NCI-H82 treated with DMSO at 0.1 percent for 48 hours (cell line): ENCODE measurements around the gene EPHA5.

Experiments
- DNase-seq: peaks from one replicate; lab custom pipeline; 2025; ENCODE audit not compliant: unreplicated experiment; lab: John Stamatoyannopoulos, UW

The EPHA5 gene

GRCh38 chr4:65508168-65508567 lies 162.1 kb downstream of the EPHA5 start:
- DNase-seq = no peak

DNA sequence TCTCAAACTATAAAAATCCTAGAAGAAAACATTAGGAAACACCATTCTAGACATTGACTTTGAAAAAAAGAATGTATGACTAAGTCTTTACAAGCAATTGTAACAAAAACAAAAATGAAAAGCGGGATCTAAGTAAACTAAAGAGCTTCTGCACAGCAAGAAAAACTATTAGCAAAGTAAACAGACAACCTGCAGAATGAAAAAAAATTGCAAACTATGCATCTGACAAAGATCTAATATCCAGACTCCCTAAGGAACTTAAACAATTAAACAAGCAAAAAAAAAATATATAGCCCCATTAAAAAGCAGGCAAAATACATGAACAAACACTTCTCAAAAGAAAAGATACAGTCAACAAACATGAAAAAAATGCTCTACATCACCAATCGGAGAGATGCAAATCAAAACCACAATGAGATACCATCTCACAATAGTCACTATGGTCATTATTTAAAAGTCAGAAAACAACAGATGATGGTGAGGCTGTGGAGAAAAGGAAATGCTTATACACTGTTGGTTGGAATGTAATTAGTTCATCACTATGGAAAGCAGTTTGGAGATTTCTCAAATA lies 168.1 kb downstream of the EPHA5 start:
- DNase-seq = no peak

DNA sequence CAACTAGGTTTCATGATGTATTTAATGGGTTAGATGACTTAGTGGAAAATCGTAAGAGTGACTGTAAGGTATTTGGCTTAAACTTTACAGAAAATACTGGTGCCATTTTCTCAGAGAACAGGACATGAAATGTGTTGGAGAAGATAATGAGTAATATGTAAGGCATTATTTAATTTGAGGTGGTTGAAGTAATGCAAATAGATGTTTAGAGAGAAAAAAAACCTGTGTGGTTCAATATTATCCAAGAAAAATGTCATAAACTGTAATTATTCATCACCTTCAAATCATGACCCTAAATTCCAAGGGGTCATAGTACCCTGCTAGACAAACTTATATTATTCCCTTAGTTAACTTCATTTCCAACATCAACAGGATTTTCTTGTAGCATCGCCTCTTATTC lies 171.7 kb downstream of the EPHA5 start:
- DNase-seq = no peak

DNA sequence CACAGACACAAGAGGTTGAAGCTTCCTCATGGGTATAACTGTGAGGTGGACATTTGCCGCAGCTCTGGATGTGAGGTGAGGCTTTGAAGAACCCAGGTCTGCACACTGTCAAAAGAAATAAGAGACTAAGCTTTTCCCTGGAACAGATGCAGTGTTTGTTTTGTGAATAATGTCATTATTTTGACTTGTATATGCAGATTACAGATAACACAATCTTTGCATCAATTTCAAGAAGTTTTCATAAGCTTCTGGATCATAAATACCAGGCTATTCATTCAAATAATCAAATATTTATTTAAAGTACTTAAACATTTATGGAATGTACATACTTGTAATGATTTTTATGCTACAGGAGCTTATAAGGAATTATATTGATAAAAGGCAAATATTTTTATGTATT lies 174.8 kb downstream of the EPHA5 start:
- no peak for DNase-seq

- DNase-seq = no peak
Measured at GRCh38 chr4:65482410-65482809, 187.9 kb downstream of the EPHA5 start.

GRCh38 chr4:65472531-65472930 lies 197.8 kb downstream of the EPHA5 start:
- DNase-seq = no peak

GRCh38 chr4:65467068-65467680 lies 203.1 kb downstream of the EPHA5 start:
- DNase-seq = no peak

DNA sequence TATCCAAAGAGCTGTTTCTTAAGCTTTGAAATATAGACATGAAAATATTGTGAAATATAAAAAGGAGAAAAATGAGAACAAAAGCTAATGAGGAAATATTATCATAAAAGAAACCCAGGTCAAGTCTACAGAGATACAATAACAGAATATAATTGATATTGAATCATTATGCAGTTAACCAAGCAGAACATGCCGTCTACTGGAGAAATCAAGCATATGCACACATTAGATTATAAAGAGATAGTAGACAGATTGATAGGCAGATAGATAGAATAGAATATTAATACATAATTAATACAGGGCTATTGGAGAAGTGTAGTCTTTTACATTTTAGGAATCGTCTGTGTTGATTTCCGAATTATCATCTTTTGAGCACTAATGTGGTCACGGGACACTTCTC lies 208.5 kb downstream of the EPHA5 start:
- DNase-seq = no peak

DNA sequence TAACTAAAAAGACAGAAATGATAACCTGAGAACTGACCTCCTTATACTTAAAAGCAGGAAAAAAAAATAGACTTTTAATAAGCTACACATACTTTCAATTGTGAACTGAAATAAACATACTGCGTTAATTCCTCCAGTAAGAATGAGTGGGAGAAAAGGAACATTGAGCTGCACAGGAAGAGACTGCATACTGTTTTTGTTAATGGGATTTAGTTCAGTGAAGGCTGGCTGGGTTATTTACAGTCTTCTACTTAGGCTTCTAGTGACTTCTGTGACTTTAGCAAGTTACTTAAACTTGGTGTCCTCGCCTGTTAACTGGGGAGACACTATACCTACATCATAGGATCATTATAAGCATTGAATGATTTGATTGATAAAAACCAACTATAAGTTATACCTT lies 213.3 kb downstream of the EPHA5 start:
- peak; percentile 5 for DNase-seq

DNA sequence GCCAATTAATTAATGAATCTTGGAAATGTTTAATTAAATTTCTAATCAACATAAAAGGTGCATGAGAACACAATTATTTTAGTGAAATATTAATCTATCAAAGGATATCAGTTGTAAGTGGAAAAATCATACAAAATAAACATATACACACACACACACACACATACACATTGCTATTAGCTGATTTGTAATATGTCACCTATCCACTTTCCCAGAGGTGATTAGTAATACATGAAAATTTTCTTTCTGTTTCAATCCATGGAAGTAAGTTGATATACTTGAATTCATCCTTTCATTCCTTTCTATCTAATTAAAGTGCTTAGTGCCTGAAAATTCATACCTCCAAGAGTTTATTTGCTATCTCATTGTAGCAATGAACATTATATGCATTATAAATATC lies 213.7 kb downstream of the EPHA5 start:
- DNase-seq = no peak

- DNase-seq = no peak
Measured at GRCh38 chr4:65453398-65453797, 216.9 kb downstream of the EPHA5 start.

DNA sequence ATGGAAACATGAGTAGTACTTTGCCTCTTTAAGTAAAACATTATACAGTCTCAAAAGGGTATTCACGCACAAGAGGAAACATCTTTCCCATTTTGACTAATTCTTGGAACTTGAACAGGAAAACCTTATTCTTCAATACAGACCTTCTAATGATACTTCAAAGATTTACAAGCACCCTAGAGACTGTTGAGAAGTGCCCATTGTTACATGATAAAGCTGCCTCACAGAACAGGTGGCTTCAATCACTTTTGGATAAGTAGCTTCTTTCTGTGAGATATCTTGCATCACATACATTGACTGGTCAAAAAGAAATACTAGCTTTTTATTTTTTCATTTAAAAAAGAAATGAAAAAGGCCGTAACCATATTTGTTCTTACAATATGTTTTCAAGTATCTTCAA lies 219.4 kb downstream of the EPHA5 start:
- no peak for DNase-seq

DNA sequence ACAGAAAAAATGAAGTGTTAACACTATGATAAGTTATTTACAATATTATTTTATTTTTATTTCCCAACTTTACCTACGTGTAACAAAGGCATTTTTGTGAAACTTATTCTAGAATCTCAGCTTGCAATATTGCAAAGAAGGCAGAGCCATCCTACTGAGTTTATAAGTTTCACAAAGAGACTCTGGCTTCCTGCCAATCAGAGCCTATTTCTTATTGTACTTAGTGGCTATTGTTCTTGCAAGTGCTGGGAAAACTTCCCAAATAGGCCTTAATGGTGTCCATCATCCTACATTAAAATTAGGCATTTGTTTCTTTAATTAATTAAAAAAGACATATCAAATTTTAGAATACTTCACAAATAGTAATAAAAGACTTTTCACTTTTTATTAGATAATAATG lies 233.2 kb downstream of the EPHA5 start:
- no peak for DNase-seq

GRCh38 chr4:65422109-65422508 lies 248.2 kb downstream of the EPHA5 start:
- DNase-seq = no peak

- no peak for DNase-seq
Measured at GRCh38 chr4:65420036-65420435, 250.3 kb downstream of the EPHA5 start.

GRCh38 chr4:65416891-65417290 lies 253.4 kb downstream of the EPHA5 start:
- no peak for DNase-seq

GRCh38 chr4:65407483-65407882 lies 262.8 kb downstream of the EPHA5 start:
- DNase-seq = no peak

DNA sequence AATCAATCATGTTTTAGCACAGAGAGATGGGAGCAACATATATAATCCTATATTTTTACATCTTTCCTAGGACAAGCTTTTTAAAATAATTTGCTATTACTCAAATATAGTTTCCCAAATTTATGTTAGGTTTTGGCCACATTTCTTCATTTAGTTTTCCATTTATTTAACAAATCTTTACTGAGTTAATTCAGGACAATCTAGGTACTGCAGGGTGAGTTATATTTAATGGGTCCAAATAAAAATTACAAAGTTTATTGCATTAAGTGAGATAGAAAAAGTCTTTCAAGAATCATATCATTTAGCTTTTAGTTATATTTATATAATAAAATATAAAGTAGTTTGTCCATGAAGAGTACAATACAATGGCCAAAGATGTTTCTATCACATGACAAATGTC lies 269.2 kb downstream of the EPHA5 start:
- no peak for DNase-seq

DNA sequence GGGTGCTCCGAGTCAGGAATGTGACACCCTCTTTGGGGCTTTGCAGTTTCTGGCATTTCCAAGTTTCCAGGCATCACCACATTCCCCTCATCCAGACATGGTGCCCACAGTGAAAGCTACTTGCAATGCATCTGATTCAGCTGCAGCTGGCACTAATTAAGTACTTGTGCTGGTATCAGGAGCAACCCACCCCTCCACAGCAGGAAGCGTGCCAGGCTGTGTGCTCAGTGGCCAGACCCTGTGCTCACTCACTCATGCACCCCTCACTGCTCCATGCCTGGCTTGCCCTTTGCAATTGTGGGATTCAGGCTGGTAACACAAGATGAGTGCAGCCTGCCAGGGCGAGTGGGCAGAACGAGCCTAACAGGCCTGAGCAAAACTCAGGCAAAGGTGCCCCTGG lies 271.2 kb downstream of the EPHA5 start:
- DNase-seq = no peak

DNA sequence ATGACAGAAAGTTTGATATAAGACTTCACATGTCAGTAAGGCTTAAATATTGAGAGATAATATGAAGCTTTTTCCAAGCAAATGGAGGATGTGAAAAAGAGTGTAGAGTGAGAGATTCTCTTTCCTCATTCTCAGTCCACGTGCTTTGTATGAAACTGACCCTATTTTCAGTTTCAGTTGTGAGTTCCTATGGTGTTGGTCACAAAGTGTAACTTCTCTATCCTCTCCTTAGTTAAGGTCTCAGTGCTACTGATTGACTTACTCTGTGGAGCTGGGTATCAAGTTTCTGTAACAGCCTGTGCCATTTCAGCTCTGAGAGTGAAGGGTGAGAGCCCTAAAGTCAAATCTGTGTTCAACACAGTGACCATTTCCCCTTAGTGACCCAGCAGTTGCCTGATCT lies 277.2 kb downstream of the EPHA5 start:
- no peak for DNase-seq

DNA sequence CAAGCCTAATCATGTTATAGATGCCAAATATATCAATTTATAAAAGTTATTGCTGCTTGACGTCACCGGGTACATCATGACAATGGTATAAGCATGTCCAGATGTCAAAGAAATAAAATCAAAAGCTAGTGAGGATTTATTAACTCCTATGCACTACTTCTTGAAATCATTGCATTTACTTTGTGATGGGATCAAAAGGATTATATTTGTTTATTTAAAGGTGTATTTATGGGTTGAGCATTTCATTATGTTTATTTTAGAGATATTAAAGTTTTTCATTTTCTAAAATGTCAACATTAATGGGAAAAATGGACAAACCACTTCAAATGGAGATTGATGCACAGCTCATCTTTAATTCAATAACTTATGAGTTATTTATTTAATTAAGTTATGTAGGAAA lies 277.8 kb downstream of the EPHA5 start:
- no peak for DNase-seq

GRCh38 chr4:65391814-65392213 lies 278.5 kb downstream of the EPHA5 start:
- no peak for DNase-seq

DNA sequence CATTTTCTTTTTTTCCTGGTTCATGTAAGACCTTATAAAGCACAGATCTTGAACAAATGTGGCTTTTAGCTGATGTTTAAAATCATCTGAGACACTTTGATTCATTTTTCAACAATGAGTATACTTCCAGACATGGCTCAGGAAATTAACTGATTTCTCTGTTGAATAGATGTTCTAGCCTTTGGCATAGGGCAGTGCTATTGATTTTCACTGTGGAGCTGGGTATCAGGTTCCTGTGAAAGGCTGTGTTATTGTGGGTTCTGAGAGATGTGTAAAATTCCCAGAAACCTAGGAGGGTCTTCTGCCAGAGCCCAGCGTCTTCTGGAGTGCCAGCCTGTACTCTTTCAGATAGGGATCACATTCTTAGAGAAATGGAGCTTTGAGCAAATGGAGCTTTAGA lies 278.9 kb downstream of the EPHA5 start:
- no peak for DNase-seq
